ENCODE results near the gene CDKN2B. TPM values are rescaled to one million over a fixed set of nuclear protein-coding genes. Genes with fewer than 3 reads are reported as not detected.
"Not testable (repeated sequence)": the region's sequence is repeated elsewhere in the genome, so short reads cannot be mapped to it uniquely, and the experiment has no call there.

CDKN2B gene, protein sequence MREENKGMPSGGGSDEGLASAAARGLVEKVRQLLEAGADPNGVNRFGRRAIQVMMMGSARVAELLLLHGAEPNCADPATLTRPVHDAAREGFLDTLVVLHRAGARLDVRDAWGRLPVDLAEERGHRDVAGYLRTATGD
- 22.3 and 29.6 TPM in 2 replicates for total RNA-seq (2014; rRNA removed; shearing (Covaris generic))

DNA sequence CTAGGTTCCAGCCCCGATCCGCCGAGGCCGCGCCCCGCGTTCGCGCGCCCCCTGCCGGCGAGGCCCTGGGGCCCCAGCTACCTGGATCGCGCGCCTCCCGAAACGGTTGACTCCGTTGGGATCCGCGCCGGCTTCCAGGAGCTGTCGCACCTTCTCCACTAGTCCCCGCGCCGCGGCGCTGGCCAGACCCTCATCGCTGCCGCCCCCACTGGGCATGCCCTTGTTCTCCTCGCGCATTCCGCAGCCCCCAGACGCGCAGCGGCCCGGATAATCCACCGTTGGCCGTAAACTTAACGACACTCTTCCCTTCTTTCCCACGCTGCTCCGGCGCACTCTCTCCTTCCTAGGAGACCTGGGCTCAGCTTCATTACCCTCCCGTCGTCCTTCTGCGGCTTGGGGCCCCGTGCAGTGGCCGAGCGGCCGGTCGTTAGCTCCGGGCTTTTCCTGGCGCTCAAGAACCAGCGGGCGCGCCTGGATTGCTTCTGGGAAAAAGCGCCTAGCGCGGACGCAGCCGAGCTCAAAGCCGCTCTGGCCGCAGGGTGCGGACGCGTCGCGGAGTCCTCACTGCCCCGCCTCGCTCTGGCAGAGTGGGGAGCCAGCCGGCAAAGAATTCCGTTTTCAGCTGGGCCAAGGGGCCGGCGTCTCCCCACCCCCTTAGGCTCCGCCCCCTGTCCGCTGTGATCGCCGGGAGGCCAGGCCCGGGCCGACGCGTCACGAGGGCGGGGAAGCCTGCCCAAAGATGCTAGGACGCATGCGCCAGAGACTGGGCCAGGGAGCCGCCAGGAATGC, at the start of gene CDKN2B:
TSS of gene CDKN2B (minus strand) at position 589 of the 789 bp plus-strand sequence. CDS start at position 237, 352 bp downstream.
- H3K27me3 ChIP-seq (replicated peaks) = no peaks in the 10 kb centered on the region
- DNase-seq (ENCODE audit: low read depth in 1 of 2, low spot score in 2 of 2) = peak; percentile 93 to 95
- peak within 1 kb of the TSS; percentile 75 for H3K4me3 ChIP-seq
- peaks cover 5% of the 10 kb centered on the region for H3K4me1 ChIP-seq (replicated peaks)
- peaks cover 22% of the 10 kb centered on the region for H3K36me3 ChIP-seq
- H3K27ac ChIP-seq = peak within 1 kb of the TSS; percentile 84
- no peaks in the 10 kb centered on the region for H3K9me3 ChIP-seq (replicated peaks)

DNA sequence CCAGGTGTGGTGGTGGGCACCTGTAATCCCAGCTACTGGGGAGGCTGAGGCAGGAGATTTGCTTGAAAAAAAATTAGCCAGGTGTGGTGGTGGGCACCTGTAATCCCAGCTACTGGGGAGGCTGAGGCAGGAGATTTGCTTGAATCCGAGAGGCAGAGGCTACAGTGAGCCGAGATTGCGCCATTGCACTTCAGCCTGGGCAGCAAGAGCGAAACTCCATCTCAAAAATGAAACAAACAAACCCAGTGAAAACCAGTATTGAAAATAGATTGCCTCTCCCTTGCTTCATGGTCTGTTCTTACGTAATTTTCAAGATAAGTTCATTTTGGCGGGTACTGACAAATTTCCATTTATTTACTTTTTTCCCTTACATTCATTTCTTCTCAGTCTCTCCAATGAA, 48.9 kb upstream of the CDKN2B start:
- H3K4me3 ChIP-seq; H3K9me3 ChIP-seq (replicated peaks); H3K36me3 ChIP-seq; DNase-seq (ENCODE audit: low read depth in 1 of 2, low spot score in 2 of 2); H3K27ac ChIP-seq; H3K27me3 ChIP-seq (replicated peaks); H3K4me1 ChIP-seq (replicated peaks): not testable (repeated sequence)

DNA sequence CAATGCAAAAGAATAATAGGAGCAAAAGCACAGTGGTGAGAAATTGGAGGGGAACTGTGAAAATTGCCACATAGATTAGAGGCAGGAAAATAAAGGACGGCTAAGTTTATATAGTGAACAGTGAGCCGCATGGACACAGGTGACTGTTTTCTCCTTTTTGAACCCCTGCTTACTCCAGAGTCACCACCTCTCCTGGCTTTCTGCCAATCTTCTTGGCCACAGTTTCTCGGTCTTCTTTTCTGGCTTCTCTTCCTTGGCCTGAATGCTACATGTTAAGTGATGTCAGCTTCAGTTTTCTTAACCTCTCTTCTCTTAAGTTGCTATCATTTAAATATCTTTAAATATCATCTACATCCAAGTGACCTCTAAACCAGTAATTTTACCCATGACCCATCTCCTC, 47.3 kb upstream of the CDKN2B start:
- H3K36me3 ChIP-seq = peaks cover 2% of the 10 kb centered on the region; the same call in 1 of the 2 replicates
- H3K27ac ChIP-seq = no peak overlapping the region
- H3K4me1 ChIP-seq (replicated peaks) = peaks cover 22% of the 10 kb centered on the region
- no peaks in the 10 kb centered on the region for H3K27me3 ChIP-seq (replicated peaks)
- DNase-seq (ENCODE audit: low read depth in 1 of 2, low spot score in 2 of 2) = no peak
- no peaks in the 10 kb centered on the region for H3K9me3 ChIP-seq (replicated peaks)
- no peak overlapping the region for H3K4me3 ChIP-seq

DNA sequence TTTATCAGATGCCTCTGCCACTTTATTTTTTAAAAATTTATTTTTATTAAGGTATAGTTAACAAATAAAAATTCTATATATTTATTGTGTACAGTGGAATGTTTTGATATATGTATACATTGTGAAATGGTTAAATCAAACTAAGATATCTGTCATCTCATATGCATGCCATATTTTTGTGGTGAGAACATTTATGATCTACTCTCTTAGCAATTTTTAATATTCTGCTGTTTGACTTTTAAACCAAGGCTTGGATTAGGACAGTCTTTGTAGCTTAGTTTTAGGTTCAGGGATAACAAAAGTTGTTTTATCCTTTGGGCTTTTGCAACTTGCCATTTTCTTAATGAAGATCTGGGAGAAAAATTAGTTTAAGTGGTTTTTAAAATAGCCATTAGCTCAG, 46.0 kb upstream of the CDKN2B start:
- Histone ChIP-seq H3K4me1 (replicated peaks) (peaks cover 33% of the 10 kb centered on the region), H3K36me3 (peaks cover 2% of the 10 kb centered on the region), H3K27me3 (replicated peaks) (no peaks in the 10 kb centered on the region), H3K4me3 (no peak overlapping the region), H3K27ac (no peak overlapping the region), H3K9me3 (replicated peaks) (no peaks in the 10 kb centered on the region)
- no peak for DNase-seq (ENCODE audit: low read depth in 1 of 2, low spot score in 2 of 2)

DNA sequence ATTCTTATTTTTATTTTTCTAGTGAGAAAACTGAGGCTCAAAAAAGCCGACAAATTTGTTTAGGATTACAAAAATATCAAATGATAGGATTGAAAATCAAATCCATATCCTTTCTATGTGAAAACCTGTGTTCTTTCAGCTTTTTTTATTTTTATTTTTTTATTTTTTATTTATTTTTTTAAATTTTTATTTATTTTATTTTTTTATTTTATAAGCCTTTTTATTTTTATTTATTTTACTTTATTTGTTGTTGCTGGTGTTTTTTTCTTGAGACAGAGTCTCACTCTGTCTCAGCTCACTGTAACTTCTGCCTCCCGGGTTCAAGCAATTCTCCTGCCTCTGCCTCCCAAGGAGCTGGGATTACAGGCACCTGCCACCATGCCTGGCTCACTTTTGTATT, 45.4 kb upstream of the CDKN2B start:
- no peak overlapping the region for H3K27ac ChIP-seq
- H3K9me3 ChIP-seq (replicated peaks) = no peaks in the 10 kb centered on the region
- H3K27me3 ChIP-seq (replicated peaks) = no peaks in the 10 kb centered on the region
- H3K4me3 ChIP-seq = no peak overlapping the region
- peaks cover 34% of the 10 kb centered on the region for H3K4me1 ChIP-seq (replicated peaks)
- DNase-seq (ENCODE audit: low read depth in 1 of 2, low spot score in 2 of 2) = no peak
- peaks cover 2% of the 10 kb centered on the region for H3K36me3 ChIP-seq

DNA sequence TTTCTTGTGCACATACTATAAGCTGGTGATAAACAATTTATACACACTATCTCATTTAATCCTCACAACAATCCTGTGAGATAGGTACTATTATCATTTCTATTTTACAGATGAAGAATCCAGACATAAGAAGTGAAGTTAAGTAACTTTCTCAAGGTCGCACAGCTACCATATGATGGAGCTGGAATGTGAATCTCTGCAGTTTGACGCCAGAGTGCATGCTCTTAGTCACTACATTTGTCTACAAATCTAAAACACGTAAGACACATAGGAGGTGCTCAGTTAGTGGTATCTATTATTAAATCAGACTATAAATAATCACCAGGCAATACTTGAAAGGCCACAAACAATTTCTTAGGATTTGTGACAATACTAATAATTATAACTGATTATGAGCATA, 45.0 kb upstream of the CDKN2B start:
- Histone ChIP-seq H3K36me3 (peaks cover 2% of the 10 kb centered on the region), H3K27me3 (replicated peaks) (no peaks in the 10 kb centered on the region), H3K9me3 (replicated peaks) (no peaks in the 10 kb centered on the region), H3K27ac (0 out of 2 replicates have a peak overlapping the region, but pooled peaks have one; percentile 81), H3K4me3 (no peak overlapping the region), H3K4me1 (replicated peaks) (peaks cover 39% of the 10 kb centered on the region)
- no peak for DNase-seq (ENCODE audit: low read depth in 1 of 2, low spot score in 2 of 2)

DNA sequence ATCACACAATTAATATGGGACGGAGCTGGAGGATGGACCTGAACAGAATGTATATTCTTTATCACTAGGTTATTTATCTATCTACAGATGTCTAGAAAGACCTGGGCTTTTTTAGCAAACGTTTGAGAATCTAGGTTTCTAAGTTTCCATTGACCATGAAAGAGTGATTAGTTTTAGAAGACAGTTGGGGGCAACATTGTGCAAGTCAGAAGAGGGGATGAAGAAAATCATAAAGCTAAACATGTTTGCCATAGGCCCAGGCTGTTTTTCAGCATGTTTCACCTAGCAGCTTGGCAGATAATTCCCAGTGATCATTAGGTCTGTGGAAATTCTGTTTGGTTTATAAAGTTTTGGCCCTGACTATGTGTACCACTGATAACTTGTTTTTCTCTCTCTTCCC, 44.1 kb upstream of the CDKN2B start:
- no peaks in the 10 kb centered on the region for H3K9me3 ChIP-seq (replicated peaks)
- peaks cover 39% of the 10 kb centered on the region for H3K4me1 ChIP-seq (replicated peaks)
- H3K36me3 ChIP-seq = peaks cover 2% of the 10 kb centered on the region
- H3K4me3 ChIP-seq = no peak overlapping the region
- H3K27me3 ChIP-seq (replicated peaks) = no peaks in the 10 kb centered on the region
- DNase-seq (ENCODE audit: low read depth in 1 of 2, low spot score in 2 of 2) = no peak
- peak overlapping the region; percentile 81 for H3K27ac ChIP-seq

DNA sequence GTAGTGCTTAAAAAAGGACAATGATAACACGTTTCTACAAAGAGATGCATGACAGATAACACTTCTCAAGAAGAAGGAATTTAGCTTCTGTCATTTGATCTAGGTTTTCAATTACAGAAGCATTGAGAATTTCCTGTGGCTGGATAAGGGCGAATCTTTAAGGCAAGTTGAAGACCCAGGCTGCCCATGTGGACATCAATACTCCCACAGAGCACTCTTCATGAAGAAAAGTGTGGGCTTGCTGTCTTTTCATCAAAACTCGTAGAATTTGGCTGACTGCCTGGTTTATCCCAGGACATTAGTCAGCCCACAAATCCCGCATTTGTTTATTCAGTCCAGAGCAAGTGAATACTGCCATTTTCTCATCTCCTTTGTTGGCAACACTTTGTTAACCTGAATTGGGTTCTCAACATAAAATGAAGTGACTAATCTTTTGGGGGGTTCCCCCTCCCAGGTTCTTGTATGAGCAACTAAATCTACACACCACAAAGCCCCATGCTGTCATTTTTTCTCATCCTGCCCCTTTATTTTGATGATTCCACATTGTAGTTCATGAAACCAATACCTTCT, 43.4 kb upstream of the CDKN2B start:
- H3K9me3 ChIP-seq (replicated peaks) = no peaks in the 10 kb centered on the region
- H3K27ac ChIP-seq = peak overlapping the region; percentile 81
- peak; percentile 78 to 92 for DNase-seq (ENCODE audit: low read depth in 1 of 2, low spot score in 2 of 2)
- H3K4me1 ChIP-seq (replicated peaks) = peaks cover 39% of the 10 kb centered on the region
- H3K27me3 ChIP-seq (replicated peaks) = no peaks in the 10 kb centered on the region
- no peak overlapping the region for H3K4me3 ChIP-seq
- H3K36me3 ChIP-seq = peaks cover 2% of the 10 kb centered on the region

DNA sequence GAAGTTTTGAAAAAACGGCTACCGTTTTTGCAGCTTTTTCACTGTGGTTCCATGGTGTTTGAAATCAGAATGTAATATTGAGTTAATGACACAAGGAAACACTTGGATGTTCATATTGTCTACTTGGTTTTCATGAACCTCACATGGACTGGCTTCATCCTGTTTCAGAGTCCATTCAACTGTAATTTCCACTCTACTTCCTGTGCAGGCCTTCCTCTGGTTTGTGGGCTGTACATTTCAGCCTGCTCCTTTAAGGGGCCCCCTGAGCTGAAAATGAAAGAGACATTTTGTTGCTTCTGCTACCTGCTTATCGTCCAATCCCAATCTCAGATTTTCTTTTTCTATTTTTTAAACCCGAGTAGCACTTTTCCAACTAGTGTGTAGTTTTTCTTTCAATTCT, 41.8 kb upstream of the CDKN2B start:
- DNase-seq (ENCODE audit: low read depth in 1 of 2, low spot score in 2 of 2) = no peak
- Histone ChIP-seq H3K4me3 (no peak overlapping the region), H3K36me3 (peaks cover 2% of the 10 kb centered on the region), H3K27ac (no peak overlapping the region), H3K27me3 (replicated peaks) (no peaks in the 10 kb centered on the region), H3K4me1 (replicated peaks) (peaks cover 39% of the 10 kb centered on the region), H3K9me3 (replicated peaks) (no peaks in the 10 kb centered on the region)

DNA sequence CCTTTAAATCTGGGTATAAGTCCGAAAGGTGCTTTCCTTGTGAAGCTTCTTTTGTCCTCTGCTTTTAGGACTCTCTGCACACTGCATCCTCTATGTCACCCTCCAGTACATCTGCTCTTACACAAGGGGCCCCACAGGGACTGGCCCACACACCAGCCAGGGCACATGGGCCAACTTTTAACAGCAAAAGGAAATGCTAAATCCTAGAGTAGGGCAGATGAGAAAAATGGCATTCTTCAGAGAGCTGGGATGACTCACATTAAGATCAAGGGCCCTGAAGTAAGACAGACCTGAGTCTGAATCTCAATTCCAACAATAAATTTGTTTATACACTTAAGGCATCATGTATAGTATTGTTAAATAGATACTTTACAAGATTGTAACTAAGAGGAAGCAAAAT, 40.3 kb upstream of the CDKN2B start:
- Histone ChIP-seq H3K4me3 (no peak overlapping the region), H3K27me3 (replicated peaks) (no peaks in the 10 kb centered on the region), H3K9me3 (replicated peaks) (no peaks in the 10 kb centered on the region), H3K36me3 (peaks cover 2% of the 10 kb centered on the region), H3K27ac (no peak overlapping the region), H3K4me1 (replicated peaks) (peaks cover 42% of the 10 kb centered on the region)
- no peak for DNase-seq (ENCODE audit: low read depth in 1 of 2, low spot score in 2 of 2)

DNA sequence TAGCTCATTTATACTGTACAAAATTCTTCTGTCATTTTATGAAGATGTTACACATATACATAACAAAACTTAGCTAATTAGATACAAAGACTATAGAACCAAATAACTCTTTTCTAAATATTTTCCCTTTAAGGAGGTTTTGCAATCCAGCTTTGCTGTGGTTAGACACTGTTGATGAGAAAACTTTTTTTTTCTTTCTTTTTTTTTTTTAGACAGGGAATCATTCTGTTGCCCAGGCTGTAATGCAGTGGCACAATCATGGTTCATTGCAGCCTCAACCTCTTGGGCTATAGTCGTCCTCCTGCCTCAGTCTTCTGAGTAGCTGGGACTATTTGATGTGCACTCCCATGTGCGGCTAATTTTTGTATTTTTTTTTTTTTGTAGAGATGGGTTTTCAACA, 38.5 kb upstream of the CDKN2B start:
- DNase-seq (ENCODE audit: low read depth in 1 of 2, low spot score in 2 of 2) = no peak
- Histone ChIP-seq H3K27ac (no peak overlapping the region), H3K36me3 (no peaks in the 10 kb centered on the region; the same call in 1 of the 2 replicates), H3K4me3 (no peak overlapping the region), H3K4me1 (replicated peaks) (peaks cover 30% of the 10 kb centered on the region), H3K27me3 (replicated peaks) (no peaks in the 10 kb centered on the region), H3K9me3 (replicated peaks) (no peaks in the 10 kb centered on the region)

DNA sequence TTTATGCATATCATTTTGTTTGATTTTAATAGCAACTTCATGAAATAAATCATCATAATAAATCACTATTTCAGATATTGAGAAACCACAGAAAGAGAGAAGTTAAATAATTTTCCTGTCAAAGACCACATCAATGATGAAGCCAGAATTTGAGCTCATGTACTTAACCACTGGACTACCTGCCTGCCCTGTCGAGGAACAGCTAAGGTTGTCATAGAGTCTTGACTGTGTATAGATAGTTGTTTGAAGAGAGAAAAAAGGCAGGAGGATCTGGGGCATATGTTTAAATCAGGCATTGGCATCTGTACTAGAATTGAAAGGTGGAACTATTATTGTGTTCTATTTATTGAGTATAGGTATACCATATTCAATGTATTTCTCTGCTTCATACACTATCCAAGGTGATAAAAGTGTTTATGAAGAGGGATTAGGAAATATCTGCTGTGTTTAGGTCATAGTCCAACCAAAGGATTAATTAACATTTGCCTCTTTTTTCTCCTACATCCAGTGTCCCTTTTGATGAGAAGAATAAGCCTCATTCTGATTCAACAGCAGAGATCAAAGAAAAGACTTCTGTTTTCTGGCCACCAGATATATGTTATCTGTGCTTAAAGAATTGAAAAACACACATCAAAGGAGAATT, 37.3 kb upstream of the CDKN2B start:
- H3K27me3 ChIP-seq (replicated peaks) = no peaks in the 10 kb centered on the region
- no peaks in the 10 kb centered on the region; the same call in 1 of the 2 replicates for H3K36me3 ChIP-seq
- no peak overlapping the region for H3K4me3 ChIP-seq
- H3K4me1 ChIP-seq (replicated peaks) = peaks cover 27% of the 10 kb centered on the region
- H3K27ac ChIP-seq = no peak overlapping the region
- DNase-seq (ENCODE audit: low read depth in 1 of 2, low spot score in 2 of 2) = no peak
- H3K9me3 ChIP-seq (replicated peaks) = no peaks in the 10 kb centered on the region

DNA sequence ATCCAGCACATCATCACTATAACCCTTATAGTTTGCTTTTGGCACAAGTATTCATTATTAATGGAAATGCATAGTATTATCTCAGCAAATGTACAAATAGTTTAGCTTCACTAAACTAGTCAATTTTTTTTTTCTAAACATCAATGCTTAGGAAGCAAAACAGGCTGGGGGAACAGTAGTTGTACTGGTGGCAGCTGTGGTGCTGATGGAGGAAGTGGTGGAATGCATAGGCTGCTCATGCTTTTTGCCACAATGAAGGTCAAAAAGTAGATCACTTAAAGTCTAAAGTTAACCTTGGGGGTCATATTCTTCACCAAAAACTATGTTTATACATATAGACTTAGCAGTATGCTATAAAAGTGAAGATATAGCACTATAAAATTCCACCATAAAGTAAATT, 36.3 kb upstream of the CDKN2B start:
- Histone ChIP-seq H3K4me3 (no peak overlapping the region), H3K27ac (no peak overlapping the region)
- DNase-seq (ENCODE audit: low read depth in 1 of 2, low spot score in 2 of 2) = no peak

DNA sequence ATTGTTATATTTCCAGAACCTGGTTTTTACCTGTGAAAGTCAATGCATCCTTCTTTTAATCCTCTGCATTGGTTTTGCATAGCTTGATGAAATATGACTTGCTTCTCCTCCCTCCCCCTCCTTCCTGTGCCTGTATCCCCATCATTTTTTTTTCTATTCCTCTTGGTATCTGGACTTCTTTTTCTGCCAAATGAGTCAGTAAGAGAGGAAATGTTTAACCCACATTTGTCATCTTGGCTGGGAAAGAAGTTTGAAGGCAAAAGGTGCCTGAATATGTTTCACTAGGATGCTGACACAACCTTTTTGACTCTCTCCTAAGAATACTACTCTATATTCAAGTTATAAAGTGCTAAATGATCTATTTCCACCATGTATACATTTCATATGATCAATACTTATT, 35.5 kb upstream of the CDKN2B start:
- H3K4me1 ChIP-seq (replicated peaks) = peaks cover 33% of the 10 kb centered on the region
- no peak overlapping the region for H3K27ac ChIP-seq
- no peaks in the 10 kb centered on the region for H3K9me3 ChIP-seq (replicated peaks)
- H3K27me3 ChIP-seq (replicated peaks) = no peaks in the 10 kb centered on the region
- no peak overlapping the region for H3K4me3 ChIP-seq
- no peaks in the 10 kb centered on the region for H3K36me3 ChIP-seq
- DNase-seq (ENCODE audit: low read depth in 1 of 2, low spot score in 2 of 2) = no peak

More for the DNA sequence above, 36.3 kb upstream of the CDKN2B start:
- no peaks in the 10 kb centered on the region for H3K9me3 ChIP-seq (replicated peaks)
- H3K27me3 ChIP-seq (replicated peaks) = no peaks in the 10 kb centered on the region
- H3K36me3 ChIP-seq = no peaks in the 10 kb centered on the region; the same call in 1 of the 2 replicates
- H3K4me1 ChIP-seq (replicated peaks) = peaks cover 27% of the 10 kb centered on the region

Data from SJSA1 (cell line).